ENCODE results near the gene EPOP.
"Not testable (repeated sequence)": the region's sequence is repeated elsewhere in the genome, so short reads cannot be mapped to it uniquely, and the experiment has no call there.

EPOP gene

DNA sequence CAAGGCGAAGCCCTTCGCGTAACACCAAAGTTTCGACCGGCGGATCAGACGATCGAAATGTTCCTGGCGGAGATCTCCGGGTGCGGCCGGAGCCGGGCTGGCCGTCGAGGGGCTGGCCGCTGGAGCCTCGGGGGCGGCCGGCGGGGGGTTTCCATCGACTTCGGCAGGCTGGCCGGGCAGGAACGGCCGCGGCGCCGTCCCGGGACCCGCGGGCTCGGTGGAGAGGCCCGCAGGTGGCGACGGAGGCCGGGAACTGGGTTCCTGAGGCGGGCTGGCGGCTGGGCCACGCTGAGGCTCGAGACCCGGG, 1.1 kb downstream of the EPOP start:
- DNase-seq = no peak

DNA sequence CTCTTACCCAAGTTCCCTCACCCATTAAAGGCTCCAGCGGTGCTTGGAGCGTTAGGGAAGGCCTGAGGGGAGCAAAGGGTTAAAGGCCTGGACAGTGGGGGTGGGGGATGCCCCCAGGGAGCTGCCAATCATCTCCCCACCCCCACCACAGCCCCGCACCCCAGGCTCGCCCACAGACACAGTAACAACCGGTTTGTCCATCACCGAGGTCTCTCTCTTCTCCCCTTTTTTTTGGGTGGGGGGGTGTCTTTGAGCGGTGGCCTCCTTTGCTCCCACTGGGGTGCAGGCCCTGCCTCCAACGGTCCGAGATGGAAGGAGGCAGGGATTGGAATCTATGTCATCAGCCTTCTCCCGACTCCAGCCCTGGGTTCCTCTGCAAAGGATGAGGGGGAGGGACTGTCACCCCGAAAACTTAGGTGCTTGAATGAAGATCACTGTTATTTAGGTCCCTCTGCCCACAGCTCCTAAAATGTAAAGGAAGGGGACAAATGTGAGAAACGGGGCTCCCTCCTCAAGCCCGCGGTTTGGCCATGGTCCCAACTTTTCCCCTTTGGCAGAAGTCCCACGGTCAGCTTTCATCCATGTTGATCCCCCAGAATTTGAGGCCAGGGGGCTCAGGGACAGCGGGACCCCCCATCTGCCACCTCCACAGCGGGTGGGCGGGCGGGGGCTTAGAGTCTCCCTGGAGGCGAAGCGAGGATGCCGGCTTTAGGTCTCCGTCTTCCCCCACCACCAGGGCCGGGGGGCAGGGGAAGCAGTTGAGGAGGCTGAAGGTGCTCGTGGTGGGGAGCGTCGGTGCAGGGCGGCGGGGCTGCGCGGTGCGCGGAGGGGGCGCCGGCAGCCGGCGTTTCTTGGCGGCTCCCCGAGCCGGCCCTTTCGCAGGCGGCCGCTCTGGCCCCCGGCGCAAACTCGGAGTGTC, 1.7 kb downstream of the EPOP start:
- no peak for DNase-seq

DNA sequence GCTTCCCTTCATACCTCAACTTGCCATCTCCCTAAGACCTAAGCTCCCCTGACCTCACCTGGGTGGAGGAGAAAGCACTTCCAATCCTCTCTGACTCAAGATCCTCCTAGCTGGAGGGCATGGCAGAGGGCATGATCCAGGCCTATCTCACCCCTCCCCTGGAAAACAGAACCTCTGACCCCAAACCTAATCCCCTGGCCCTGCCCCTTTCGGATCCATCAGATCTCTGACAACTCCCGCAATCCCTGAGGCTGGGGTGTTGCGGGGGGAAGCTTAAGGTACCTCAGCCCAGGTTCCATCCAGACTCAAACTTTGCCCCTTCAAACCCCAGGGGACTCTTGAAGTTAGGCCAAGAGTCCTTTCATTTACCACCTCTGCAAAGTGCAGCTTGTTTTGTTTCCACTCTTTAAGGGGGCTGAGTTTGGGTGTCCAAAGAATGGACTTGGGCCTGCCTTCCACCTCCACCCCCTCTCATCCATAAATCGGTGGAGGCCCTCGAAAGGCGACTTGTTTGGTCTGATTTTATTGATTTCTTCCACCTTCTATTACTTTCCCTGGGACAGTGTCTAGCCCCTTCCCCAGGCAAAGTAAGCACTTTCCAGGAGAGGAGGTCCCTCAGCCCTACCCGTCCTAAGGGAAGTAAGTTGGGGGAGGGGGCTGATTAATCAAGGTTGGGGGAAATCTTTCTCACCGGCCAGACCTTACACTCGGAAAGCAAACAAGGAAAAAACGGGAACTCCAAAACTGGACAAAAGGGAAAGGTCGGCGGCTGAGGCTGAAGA, 2.6 kb downstream of the EPOP start:
- no peak for DNase-seq

DNA sequence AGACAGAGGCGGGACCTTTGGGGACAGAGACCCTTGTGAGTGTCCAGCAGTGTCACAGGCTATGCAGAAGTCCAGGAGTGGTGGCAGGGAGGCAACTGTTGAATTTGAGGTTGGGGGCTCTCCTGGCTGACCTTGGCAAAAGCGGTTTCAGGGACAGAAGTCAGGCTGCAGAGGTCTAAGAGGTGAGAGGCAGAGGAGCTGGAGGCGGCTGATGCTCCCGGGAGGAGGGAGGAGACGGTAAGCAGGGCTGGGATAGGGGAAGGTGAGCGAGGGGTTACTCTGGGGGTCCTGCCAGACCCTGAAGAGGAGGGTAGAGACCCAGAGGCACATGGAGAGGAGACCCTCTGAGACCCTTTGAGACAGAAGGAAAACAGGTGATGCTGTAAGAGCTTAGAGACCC, 5.2 kb downstream of the EPOP start:
- DNase-seq = no peak

DNA sequence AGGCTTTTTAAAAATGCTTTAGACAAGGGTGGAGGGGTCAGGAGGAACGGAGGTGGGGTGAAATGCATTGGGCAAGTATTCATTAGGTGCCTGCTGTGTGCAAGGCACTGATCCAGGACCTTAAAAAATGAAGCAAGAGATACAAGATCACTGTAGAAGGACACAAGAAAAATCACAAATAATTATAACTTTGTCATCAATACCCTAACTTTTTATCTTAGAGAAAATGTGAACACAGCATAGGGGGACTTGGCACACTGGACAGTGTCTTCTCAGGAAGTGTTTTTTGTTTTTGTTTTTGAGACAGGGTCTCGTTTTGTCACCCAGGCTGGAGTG, 7.0 kb downstream of the EPOP start:
- DNase-seq = no peak

DNA sequence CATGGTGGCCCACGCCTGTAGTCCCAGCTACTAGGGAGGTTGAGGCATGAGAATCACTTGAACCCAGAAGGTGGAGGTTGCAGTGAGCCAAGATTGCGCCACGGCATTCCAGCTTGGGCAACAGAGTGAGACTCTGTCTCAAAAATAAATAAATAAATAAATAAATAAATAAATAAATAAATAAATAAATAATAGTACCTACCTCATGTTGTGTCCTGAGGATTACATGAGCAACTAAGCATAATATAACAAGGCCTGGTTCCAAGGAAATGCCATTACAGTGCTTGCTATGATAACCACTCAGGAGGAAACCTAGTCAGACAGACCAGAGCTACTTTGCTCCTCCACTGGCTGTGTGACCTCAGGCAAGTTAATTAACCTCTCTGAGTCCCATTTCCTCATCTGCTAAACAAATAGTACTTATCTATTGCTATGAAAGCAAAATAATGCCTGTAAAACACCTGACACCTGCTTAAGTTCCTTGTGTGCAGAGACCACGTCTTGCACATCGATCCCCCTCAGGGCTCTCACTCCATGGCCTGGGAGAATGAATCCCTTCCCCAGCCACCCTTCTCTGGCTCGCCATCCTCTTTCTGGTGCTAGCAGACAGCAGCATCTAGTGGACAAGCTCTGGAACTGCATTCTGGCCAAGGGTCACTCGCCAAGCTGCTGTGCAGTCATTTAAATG, 7.5 kb downstream of the EPOP start:
- DNase-seq = peak; percentile 68

DNA sequence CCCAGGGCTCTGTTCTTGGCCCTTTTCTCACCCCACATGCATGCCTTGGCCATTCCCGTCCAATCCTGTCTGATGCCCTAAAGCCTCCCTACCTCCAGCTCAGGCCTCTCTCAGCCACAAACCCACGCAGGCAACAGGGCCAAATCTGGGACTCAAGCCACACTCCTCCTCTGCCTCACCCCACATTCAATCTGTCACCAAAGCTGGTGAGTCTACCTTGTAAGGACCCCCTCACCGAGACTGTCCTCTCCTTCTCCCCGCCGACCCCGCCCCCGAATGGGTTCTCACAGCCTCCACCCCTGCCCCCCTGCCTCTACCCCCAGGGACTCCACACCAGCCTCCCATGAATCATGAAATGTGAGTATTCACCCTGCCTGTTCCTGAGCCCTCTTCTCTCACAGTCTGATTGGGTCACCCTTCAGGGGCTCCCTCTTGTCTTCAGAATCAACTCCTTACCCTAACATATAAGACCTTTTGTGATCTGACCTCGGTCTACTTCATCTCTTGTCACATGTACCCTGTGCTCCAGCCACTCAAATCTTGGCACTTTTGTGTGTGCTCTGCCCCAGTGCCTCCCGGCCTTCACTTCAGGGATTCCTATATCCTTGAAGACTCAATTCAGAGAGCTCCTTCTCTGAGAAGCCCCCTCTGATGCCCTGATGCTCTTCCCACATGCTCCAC, 10.7 kb downstream of the EPOP start:
- DNase-seq = no peak

DNA sequence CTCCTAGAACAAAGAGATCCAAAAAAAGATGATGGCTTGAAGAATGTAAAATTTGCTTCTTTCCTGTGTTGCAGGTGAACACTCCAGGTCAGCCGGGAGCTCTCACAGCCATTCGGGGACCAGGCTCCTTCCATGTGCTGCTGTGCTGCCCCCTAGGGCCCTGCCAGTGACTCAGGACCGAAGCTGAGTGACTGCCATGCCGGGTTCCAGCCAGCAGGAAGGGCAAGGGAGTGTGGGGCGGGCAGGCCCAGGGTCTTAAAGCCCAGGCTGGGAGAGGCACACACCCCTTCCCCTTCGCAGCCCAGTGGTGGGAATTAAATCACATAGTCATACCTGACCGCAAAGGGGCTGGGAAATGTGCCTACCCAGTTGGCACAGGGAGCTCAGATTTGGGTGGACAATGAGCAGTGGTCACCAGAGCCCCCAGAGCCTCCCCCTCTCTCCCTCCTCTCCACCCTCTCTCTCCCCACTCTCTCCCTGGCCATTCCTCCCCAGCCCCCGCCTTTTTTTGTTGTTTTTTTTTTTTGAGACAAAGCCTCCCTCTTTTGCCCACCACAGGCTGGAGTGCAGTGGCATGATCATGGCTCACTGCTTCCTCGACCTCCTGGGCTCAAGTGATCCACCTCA, 11.5 kb downstream of the EPOP start:
- DNase-seq = peak; percentile 46

DNA sequence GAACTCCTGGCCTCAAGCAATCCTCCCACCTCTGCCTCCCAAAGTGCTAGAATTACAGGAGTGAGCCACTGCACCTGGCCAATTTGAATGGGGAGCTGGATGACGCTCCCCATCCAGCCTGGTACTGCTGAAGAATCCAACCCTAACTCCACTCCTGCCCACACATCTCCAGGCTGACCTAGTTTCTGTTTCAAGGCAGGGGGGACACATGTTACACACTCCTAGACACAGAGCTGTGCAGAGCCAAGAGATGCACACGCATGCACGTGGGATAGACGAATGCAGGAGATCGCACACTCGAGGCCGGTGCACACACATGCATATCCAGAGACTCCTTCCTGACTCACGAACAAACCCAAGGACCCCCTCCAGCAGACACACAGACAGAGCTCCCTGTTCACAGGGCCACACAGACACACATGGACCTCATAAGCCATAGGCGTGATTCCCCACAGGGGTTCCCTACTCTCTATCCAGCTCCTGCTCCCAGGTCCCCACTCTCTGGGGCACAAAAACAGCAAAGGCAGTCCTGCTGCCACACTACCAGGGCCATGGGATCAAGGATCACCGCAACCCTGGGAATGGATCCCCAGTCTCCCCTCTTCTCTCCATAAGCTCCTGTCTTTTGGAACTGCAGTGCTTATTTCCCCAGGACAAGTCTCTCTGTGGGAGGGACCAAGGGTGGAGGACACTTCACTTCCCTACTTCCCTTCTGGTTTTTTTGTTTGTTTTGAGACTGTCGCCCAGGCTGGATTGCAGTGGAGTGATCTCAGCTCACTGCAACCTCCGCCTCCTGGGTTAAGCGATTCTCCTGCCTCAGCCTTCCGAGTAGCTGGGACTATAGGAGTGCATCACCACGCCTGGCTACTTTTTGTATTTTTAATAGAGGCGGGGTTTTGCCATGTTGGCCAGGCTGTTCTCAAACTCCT, 14.4 kb downstream of the EPOP start:
- peak; percentile 36 for DNase-seq

DNA sequence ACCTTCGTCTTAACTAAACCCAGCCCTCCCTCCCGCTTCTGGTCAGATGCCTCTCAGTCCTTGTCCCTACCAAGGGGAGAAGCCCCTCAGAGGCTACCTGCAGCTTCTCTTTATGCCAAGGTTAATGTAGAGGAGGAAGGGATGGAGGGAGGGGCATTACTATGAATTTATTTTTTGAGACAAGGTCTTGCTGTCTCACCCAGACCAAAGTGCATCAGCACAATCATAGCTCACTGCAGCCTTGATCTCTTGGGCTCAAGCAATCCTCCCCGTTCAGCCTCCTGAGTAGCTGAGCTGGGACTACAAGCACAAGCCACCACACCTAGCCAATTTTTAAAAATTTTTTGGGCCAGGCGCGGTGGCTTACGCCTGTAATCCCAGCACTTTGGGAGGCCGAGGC, 15.3 kb downstream of the EPOP start:
- no peak for DNase-seq

DNA sequence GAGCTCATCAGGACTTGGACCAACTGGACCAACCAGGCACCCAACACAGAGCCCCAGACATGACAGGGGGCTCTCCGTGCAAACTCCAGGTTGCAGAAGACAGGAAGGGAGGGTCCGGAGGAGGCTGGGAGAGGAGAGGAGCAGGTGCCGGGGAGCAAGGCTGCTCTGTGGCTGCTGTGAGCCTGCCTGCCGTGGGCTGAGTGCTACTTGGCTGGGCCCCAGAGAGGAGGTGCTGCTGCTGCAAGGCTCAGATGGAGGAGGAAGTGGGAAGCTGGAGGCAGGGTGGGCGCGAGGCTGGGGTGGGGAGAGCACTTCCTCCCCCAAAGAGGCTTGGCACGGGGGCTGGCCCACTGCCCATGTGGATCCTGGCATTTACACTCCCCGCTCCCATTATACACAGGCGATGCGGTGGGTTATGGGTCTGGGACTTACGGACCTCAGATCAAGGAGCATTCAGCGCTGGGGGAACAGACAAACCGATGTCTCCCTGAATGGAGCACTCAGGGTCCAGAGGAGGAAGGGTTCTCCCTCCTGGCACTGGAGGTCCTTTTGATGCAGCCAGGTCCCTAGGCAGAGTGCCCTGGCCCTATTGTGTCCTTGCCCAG, 15.9 kb downstream of the EPOP start:
- DNase-seq = peak; percentile 19

DNA sequence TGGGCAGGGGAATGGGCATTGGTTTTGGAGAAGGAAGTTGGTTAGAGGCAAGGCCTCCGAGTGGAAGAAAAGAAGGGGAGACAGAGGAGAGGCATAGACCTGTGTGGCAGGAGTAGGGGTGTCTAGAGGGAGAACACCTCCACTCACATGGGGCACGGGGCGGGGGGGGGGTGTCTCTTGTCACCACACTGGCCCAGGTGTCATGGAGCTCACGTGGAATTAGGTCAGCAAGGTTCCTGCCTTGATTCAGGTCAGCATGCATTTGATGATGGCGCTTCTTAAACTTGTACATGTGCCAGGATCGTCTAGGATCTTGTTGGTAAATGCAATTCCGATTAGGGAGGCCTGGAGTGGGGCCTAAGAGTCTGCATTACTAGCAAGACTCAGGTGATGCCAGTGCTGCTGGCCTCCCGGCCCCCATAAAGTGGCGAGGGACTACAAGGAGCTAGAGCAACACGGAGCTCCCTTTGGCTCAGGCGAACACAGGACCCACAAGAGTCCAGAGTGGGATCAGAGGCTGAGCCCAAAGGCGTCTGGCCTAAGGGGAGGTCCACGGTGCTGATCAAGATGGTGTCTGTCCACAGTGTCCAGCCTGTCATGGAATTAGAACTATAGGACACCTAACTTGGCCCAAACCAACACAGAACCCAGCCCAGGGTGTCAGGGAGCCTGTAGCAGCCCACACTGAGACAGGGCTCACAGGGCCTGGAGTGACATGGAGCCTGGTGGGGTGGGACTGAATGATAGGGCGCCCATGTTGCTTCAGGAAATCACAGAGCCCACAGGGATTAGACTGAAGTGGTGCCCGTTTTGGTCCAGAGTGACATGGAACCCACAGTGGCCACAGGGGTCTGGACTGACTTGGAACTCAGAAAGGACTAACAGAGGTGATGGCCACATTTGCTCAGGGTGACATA, 16.7 kb downstream of the EPOP start:
- no peak for DNase-seq

DNA sequence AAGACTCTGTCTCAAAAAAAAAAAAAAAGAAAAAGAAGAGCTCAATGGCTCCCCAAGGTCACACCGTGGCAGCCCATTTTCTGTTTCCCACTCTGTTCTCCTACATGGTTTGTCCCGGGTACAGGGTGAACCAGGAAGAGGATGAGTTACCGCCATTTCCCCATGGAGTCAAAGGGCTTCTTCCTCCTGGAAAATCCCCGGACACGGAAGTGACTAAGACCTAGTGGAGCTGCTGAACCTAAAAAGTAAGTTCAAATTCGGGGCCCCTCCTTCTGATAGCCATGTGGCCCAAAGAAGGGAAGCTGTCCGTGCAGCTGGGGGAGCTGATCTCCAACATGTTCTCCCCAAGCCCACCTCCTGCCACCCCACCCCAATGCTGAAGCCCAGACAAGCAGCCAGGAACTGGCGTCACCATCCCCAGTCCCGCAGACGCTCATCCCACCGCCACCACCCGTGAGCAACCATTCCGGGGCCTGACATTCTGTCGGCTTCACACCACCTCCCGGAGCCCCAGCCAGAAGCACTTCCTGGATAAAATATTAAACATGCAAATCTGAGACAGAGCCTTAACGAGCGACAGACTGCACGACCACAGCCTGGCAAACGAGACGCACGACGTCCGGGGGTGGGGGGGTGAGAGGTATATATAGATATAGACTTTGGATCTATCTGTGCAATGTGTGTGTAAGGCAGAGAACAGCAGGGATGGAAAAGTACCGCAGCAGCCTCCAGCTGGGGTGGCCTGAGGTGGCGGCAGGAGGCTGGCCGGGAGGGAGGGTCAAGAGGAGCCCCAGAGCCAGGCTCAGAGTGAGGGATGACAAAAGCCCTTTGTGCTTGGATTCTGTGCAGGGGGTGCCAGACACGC, 17.6 kb downstream of the EPOP start:
- DNase-seq = no peak

DNA sequence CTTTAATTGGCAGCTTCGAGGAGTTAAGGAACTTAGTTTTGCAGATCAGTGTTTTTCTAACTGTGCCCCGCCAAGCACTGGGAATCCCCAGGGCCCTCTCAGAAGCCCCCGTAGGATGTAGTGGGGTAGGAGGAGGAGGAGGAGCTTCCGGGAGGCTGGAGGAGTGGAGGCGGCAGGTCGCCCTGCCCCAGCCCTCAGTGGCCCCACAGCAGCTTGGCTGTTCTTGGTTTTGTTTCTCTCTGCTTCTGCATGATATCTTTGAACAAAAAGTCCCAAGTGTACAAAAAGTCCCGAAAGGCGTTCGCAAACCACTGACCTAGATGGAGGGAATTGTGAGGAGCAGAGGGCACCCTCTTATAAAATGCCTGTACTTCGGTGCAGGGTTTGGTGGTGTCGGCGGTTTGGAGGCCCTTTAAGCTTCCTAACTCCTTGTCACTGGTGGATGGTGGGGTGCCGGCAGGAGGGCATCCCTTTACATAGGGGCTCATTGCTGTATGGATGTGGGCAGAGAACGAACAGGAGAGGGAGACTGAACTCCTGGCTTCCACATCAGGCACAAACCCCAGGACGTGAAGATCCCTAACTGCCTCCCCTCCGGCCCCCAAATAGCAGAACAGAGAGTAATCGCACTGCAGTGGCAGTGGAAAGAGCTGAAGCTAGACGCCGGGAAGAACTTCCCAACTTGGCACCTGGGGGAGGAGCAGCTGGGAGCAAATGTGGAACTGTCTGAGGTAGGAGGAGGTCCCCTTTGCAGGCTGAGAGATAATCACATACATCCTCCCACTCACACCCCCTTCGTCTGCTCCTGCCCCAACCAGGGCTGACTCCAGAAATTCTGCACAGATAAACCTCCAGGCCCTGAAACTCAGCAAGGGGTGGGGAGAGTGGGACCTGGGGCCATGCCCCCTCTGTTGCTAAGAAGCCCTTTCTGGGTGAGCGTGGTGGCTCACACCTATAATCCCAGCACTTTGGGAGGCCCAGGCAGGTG, 20.1 kb downstream of the EPOP start:
- no peak for DNase-seq

DNA sequence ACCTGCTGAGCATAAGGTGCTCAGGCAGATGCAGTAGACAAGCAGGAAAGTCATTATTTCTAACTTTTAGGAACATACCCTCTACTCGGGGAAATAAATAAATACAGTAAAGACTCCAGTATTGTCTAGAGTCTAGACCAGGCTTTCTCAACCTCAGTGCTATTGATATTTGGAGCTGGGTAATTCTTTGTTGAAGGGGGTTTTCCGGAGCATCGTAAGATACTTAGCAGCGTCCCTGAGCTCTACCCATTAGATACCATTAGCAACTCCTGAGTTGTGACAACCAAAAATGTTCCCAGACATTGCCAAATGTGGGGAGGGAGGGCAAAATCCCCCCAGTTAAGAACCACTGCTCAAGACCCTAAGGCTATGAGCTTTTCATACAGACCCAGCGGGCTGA, 21.1 kb downstream of the EPOP start:
- no peak for DNase-seq

DNA sequence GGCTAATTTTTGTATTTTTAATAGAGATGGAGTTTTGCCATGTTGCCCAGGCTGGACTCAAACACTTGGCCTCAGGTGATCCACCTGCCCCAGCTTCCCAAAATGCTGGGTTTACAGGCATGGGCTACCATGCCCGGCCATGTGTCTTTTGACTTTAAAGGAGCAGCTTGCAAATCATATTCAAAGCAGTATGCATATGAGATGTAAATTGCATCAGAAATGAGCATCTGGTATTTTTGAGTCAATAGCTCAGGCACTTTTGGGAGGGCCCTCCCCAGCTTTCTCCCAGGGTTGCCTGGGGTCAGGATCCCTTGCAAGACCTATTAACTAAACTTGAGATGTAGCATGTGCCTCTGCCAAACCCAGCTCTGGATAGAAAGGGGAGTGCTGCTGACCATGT, 21.5 kb downstream of the EPOP start:
- no peak for DNase-seq

DNA sequence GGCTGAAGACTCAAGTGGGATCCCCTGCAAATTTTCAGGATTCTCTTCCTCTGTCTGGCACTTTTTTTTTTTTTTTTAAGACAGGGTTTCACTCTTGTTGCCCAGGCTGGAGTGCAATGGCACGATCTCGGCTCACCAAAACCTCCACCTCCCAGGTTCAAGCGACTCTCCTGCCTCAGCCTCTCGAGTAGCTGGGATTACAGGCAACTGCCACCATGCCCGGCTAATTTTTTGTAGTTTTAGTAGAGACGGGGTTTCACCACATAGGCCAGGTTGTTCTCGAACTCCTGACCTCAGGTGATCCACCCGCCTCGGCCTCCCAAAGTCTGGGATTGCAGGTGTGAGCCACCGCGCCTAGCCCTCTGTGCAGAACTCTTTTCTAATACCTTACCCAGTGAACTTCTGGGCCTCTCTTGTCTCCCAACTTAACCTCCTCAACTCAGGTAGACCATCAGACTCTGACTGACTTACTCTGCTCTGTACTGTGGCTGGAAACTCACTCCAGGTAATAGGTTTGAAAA, 24.0 kb downstream of the EPOP start:
- not testable (repeated sequence) for DNase-seq

DNA sequence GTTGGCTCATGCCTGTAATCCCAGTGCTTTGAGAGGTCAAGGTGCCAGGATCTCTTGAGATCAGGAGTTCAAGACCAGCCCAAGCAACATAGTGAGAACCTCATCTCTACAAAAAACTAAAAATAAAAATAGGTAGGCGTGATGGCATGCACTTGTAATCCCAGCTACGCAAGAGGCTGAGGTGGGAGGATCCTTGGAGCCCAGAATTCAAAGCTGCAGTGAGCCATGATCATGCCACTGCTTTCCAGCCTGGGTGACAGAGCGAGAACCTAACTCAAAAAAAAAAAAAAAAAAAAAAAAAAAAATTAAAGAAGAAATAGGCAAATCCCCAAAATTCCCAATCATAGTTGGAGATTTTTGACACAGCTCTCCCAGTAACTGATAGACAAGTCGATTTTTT, 36.8 kb downstream of the EPOP start:
- DNase-seq = no peak

All from NCI-H2029 treated with DMSO at 0.1 percent for 48 hours (cell line).